ENCODE data around the gene SASH1. TPM values are rescaled to one million over a fixed set of nuclear protein-coding genes. Genes with fewer than 3 reads are reported as not detected.

The SASH1 gene
- total RNA-seq, 6 experiments from 2014 or later = 66.0 to 91.4 (median 88.4) TPM

- H3K27ac Mint-ChIP-seq = no peak overlapping the region
- peaks cover 47% of the 10 kb centered on the region for H3K4me1 Mint-ChIP-seq (ENCODE audit: low read depth)
- H3K36me3 Mint-ChIP-seq (ENCODE audit: low read depth) = peaks cover 7% of the 10 kb centered on the region
- DNase-seq = no peak
- H3K27me3 Mint-ChIP-seq (ENCODE audit: insufficient read depth) = peaks cover 6% of the 10 kb centered on the region
- H3K4me3 Mint-ChIP-seq = no peak overlapping the region
- H3K9me3 Mint-ChIP-seq = no peaks in the 10 kb centered on the region
- TF ChIP-seq CTCF (IDR thresholded peaks at IDR 0.05) = no peak
Measured at GRCh38 chr6:148340586-148341297, 1.9 kb upstream of the SASH1 start.

DNA sequence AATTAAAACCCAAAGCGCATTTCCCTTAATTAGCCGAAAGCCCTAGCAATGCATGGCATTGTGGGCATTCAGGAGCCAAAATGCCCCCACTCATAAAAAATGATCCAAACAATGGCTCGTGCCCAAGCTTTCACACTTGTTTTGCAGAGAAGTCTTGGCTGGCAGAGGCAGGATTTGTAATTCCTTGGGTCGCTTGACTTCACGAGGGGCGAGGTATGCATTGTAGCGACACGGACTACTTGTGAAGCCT, 613 bp upstream of the SASH1 start:
- TF ChIP-seq CTCF (IDR thresholded peaks at IDR 0.05) = no peak
- H3K4me1 Mint-ChIP-seq (ENCODE audit: low read depth) = peaks cover 50% of the 10 kb centered on the region
- no peaks in the 10 kb centered on the region; the same call in 1 of the 2 replicates for H3K36me3 Mint-ChIP-seq (ENCODE audit: low read depth)
- peak overlapping the region; percentile 99 for H3K27ac Mint-ChIP-seq
- H3K9me3 Mint-ChIP-seq = no peaks in the 10 kb centered on the region
- H3K4me3 Mint-ChIP-seq = peak overlapping the region; percentile 94
- H3K27me3 Mint-ChIP-seq (ENCODE audit: insufficient read depth) = peaks cover 6% of the 10 kb centered on the region
- DNase-seq = no peak

- Mint-ChIP-seq H3K9me3 (no peaks in the 10 kb centered on the region), H3K4me3 (peak overlapping the region; percentile 88), H3K36me3 (ENCODE audit: low read depth) (peaks cover 2% of the 10 kb centered on the region), H3K4me1 (ENCODE audit: low read depth) (peaks cover 60% of the 10 kb centered on the region), H3K27ac (peak overlapping the region; percentile 64), H3K27me3 (ENCODE audit: insufficient read depth) (peaks cover 6% of the 10 kb centered on the region)
- TF ChIP-seq CTCF (IDR thresholded peaks at IDR 0.05) = peak; percentile 60
- peak; percentile 39 for DNase-seq
Measured at GRCh38 chr6:148343047-148343782, 577 bp downstream of the SASH1 start.

GRCh38 chr6:148345176-148345575, 2.5 kb downstream of the SASH1 start:
- Mint-ChIP-seq H3K36me3 (ENCODE audit: low read depth) (peaks cover 10% of the 10 kb centered on the region), H3K4me1 (ENCODE audit: low read depth) (peaks cover 70% of the 10 kb centered on the region), H3K27ac (peak overlapping the region; percentile 57), H3K4me3 (peak overlapping the region; percentile 41), H3K27me3 (ENCODE audit: insufficient read depth) (peaks cover 7% of the 10 kb centered on the region), H3K9me3 (no peaks in the 10 kb centered on the region)
- no peak for DNase-seq
- no peak for TF ChIP-seq CTCF (IDR thresholded peaks at IDR 0.05)

- peaks cover 7% of the 10 kb centered on the region for H3K27me3 Mint-ChIP-seq (ENCODE audit: insufficient read depth)
- H3K4me3 Mint-ChIP-seq = peak overlapping the region; percentile 41; the same call in 1 of the 2 replicates
- no peaks in the 10 kb centered on the region for H3K9me3 Mint-ChIP-seq
- peak overlapping the region; percentile 57 for H3K27ac Mint-ChIP-seq
- no peak for TF ChIP-seq CTCF (IDR thresholded peaks at IDR 0.05)
- DNase-seq = no peak
- peaks cover 10% of the 10 kb centered on the region for H3K36me3 Mint-ChIP-seq (ENCODE audit: low read depth)
- H3K4me1 Mint-ChIP-seq (ENCODE audit: low read depth) = peaks cover 72% of the 10 kb centered on the region
Measured at GRCh38 chr6:148345578-148345977, 2.9 kb downstream of the SASH1 start.
